ENCODE data around the gene LRP10.

DNA sequence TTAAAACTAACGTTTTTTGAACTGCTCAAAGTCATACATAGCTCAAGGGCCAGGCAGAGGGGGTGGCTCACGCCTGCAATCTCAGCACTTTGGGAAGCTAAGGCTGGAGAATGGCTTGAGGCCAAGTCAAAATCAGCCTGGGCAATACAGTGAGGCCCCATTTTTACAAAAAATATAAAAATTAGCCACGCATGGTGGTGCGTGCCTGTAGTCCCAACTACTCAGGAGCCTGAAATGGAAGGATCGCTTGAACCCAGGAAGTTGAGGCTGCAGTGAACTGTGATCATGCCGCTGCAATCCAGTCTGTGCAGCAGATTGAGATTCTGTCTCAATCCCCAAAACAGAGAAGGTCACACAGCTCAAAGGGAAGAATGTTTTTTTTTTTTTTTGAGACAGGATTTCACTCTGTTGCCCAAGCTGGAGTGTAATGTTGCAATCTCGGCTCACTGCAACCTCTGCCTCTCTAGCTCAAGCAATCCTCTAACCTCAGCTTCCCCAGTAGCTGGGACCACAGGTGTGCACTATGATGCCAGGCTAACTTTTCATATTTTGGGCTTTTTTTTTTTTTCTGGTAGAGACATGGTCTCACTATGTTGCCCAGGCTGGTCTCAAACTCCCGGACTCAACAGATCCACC, 44.5 kb downstream of the LRP10 start:
- TF ChIP-seq EZH2 (IDR thresholded peaks at IDR 0.05) (no peak), TCF7L2 (IDR thresholded peaks at IDR 0.05; ENCODE audit: borderline replicate concordance, extremely low read depth, insufficient read depth, insufficient read length) (no peak), CEBPB (IDR thresholded peaks at IDR 0.05; ENCODE audit: low read depth) (no peak), POLR2A (IDR thresholded peaks at IDR 0.05; ENCODE audit: borderline replicate concordance, extremely low read depth, insufficient read depth, insufficient read length) (no peak), RAD21 (IDR thresholded peaks at IDR 0.05; ENCODE audit: low read depth) (no peak), EZH2phosphoT487 (IDR thresholded peaks at IDR 0.05; ENCODE audit: borderline replicate concordance) (no peak), JUND (IDR thresholded peaks at IDR 0.05) (no peak)
- TF ChIP-seq, protein P1, sequence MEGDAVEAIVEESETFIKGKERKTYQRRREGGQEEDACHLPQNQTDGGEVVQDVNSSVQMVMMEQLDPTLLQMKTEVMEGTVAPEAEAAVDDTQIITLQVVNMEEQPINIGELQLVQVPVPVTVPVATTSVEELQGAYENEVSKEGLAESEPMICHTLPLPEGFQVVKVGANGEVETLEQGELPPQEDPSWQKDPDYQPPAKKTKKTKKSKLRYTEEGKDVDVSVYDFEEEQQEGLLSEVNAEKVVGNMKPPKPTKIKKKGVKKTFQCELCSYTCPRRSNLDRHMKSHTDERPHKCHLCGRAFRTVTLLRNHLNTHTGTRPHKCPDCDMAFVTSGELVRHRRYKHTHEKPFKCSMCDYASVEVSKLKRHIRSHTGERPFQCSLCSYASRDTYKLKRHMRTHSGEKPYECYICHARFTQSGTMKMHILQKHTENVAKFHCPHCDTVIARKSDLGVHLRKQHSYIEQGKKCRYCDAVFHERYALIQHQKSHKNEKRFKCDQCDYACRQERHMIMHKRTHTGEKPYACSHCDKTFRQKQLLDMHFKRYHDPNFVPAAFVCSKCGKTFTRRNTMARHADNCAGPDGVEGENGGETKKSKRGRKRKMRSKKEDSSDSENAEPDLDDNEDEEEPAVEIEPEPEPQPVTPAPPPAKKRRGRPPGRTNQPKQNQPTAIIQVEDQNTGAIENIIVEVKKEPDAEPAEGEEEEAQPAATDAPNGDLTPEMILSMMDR (IDR thresholded peaks at IDR 0.05 in 2 of 3, conservative IDR thresholded peaks at IDR 0.05 in 1 of 3; ENCODE audit: borderline replicate concordance in 1 of 3, insufficient read depth in 1 of 3, low read depth in 2 of 3, low read length in 2 of 3) = no peak
- TF ChIP-seq, protein P2, sequence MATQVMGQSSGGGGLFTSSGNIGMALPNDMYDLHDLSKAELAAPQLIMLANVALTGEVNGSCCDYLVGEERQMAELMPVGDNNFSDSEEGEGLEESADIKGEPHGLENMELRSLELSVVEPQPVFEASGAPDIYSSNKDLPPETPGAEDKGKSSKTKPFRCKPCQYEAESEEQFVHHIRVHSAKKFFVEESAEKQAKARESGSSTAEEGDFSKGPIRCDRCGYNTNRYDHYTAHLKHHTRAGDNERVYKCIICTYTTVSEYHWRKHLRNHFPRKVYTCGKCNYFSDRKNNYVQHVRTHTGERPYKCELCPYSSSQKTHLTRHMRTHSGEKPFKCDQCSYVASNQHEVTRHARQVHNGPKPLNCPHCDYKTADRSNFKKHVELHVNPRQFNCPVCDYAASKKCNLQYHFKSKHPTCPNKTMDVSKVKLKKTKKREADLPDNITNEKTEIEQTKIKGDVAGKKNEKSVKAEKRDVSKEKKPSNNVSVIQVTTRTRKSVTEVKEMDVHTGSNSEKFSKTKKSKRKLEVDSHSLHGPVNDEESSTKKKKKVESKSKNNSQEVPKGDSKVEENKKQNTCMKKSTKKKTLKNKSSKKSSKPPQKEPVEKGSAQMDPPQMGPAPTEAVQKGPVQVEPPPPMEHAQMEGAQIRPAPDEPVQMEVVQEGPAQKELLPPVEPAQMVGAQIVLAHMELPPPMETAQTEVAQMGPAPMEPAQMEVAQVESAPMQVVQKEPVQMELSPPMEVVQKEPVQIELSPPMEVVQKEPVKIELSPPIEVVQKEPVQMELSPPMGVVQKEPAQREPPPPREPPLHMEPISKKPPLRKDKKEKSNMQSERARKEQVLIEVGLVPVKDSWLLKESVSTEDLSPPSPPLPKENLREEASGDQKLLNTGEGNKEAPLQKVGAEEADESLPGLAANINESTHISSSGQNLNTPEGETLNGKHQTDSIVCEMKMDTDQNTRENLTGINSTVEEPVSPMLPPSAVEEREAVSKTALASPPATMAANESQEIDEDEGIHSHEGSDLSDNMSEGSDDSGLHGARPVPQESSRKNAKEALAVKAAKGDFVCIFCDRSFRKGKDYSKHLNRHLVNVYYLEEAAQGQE (IDR thresholded peaks at IDR 0.05; ENCODE audit: low read depth) = no peak
- TF ChIP-seq, protein P3, sequence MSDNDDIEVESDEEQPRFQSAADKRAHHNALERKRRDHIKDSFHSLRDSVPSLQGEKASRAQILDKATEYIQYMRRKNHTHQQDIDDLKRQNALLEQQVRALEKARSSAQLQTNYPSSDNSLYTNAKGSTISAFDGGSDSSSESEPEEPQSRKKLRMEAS (IDR thresholded peaks at IDR 0.05) = no peak
- TF ChIP-seq, protein P4, sequence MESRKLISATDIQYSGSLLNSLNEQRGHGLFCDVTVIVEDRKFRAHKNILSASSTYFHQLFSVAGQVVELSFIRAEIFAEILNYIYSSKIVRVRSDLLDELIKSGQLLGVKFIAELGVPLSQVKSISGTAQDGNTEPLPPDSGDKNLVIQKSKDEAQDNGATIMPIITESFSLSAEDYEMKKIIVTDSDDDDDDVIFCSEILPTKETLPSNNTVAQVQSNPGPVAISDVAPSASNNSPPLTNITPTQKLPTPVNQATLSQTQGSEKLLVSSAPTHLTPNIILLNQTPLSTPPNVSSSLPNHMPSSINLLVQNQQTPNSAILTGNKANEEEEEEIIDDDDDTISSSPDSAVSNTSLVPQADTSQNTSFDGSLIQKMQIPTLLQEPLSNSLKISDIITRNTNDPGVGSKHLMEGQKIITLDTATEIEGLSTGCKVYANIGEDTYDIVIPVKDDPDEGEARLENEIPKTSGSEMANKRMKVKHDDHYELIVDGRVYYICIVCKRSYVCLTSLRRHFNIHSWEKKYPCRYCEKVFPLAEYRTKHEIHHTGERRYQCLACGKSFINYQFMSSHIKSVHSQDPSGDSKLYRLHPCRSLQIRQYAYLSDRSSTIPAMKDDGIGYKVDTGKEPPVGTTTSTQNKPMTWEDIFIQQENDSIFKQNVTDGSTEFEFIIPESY (IDR thresholded peaks at IDR 0.05; ENCODE audit: extremely low read depth, insufficient replicate concordance, low read length) = no peak
